CD4-positive, alpha-beta T cell treated with Interleukin-2 at 100 ng/mL for 4 hours (primary cell): ENCODE results near the gene FCN3.
"Not testable (repeated sequence)": the region's sequence is repeated elsewhere in the genome, so short reads cannot be mapped to it uniquely, and the experiment has no call there.

ENCODE experiments used
- DNase-seq: peaks from one replicate; pipeline ENCODE4 v3.0.0-alpha.2; 2020; ENCODE audit warnings: low spot score

FCN3 gene

DNA sequence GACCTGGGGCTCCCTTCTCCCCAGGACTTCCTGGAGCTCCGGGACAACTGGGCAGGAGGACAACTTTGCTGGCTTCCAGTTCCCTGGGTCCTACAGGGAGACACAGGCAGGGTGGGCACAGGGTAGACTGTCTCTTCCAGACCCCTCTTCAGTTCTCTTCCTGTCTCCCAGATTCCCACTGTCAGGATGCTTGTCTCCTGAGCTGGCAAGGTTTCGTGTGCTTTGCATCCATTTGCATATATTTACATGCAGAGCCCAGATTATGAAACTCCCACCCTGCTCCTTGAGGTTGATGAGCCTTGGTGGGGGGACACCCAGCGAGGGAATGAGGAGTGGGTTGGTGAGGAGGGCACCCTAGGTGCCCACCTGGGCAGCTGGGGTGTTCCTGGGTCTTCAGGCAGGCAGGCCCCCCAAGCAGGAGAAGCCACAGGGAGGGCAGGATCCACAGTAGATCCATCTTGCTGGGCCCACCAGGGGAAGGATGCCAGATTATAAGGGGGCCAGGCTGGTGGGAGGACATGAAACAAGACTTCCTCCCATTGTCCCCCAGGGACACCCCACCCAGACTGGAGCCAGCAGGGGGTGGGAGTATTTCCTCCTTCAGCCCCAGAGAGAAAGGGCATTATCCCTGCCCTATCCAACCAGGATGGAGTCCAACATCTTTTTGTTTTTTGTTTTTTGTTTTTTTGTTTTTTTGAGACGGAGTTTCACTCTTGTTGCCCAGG is at the start of gene FCN3:
Gene FCN3, minus strand, starts transcription at position 463 of the 725 bp plus-strand sequence. Its CDS starts 6 bp downstream, at position 457.
- no peak for DNase-seq

GRCh38 chr1:27423709-27424108 is 49.1 kb upstream of the FCN3 start:
- no peak for DNase-seq

DNA sequence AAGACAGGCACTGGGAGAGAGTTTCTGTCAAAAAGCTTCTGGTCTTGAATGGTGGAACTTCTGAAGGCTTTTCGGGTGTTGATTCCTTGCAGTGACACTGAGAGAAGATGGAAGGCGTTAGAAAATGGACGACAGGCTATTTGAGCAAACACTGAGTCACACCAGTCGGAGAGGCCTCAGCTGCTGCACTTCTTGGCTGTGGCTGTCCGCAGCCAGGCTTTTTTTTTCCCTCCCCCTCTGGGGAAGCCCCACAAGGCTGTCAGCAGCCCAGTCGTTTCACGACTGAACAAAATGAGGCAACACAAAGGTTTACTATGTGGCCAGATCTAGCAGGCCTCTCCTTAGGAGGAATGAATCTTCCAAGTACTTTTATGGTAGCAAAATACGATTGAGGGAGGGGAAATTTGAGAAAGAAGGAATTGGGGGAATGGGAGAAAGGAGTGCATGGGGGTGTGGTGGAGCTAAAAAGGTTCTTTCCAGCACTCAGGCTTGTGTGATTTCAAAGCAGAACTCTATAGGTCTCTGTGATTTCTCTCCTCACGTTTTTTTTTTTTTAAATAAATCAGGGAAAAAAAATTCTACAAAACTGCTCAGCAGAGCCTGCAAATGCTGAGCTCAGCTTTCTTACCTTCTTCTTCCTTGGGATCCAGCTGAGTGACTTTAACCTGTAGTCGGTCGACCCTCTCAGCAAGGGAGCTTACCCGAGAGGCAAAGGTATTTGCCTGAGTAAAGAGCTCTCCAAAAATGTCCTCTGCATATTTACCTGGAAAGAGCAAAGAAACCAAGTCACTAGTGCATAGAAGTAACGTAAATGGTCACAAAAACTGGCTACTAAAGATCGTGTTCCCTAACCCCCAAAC is 43.9 kb upstream of the FCN3 start:
- peak; percentile 63 for DNase-seq

DNA sequence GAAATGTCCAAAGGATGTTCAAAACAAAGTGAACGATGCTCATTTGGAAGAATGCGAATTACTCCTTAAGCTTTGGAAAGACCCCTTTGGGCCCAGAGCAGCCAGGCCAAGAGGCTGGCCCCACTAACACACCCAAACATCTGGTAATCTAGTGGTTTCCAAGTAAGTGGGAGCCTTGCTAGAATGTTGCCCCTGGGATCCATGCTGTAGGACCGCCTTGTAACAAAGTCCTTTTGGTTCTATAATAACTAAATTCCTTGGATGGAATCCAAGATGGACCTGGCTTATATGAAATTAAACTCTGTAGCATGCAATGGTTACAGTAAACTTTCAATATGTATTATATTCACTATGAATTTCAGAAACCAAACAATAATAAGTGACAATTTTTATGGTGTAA is 43.1 kb upstream of the FCN3 start:
- no peak for DNase-seq

- DNase-seq: peak; percentile 78
Observed at GRCh38 chr1:27416387-27417111, 41.9 kb upstream of the FCN3 start.

DNA sequence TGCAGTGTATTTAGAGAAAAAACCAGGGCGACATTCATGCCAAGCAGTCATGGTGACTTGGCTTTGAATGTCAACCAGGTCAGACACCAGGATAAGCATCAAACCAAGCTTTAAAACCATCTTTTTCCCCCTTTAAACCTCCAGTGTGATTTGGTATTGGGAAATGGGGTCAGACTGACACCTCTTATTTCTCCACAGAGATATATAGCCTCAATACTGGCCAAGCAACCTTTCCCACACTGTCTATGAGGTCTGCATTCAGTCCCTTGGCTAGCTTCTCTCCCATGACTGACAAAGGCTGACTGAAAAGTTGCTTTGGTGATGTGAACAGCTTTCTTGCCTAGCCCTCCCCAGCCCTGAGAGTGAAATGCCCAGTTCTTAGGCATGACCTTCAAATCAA is 39.5 kb upstream of the FCN3 start:
- no peak for DNase-seq

DNA sequence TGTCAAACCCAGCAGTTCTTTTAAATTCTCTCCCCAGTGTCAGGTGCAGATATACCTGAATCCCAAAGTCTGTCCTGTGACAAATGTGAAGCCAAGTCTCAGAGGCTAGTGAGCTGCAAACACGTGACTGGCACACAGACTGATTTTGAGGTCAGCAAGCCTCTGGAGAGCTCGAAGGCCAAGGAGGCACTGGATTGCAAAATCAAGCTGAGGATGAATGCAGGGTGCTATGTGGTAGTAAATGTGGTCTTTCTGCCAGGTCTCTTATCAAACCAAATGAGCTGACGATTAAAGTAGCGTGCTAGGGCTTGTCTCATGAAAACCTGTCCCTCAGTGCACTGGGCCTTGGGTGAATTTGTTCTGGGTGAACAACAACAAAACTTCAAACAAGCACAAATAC is 38.4 kb upstream of the FCN3 start:
- DNase-seq: no peak

DNA sequence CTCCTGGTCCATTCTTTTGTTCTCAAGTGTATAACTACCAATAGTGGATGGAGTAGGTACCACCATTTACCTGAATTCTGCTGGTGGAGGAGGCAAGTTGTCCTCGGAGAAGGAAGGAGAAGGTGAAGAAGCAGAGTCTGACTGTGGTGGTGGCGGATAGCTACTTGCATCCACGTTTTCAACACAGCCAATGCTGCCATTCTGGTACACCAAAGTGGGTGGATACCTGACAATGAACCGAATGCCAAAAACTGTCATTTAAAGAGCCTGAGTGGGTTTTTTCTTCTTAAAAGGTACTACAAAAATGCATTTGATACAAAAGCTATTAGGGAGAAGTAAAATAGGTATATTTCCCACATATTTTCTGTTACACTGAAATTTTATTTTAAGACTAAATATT is 37.9 kb upstream of the FCN3 start:
- DNase-seq: no peak

DNA sequence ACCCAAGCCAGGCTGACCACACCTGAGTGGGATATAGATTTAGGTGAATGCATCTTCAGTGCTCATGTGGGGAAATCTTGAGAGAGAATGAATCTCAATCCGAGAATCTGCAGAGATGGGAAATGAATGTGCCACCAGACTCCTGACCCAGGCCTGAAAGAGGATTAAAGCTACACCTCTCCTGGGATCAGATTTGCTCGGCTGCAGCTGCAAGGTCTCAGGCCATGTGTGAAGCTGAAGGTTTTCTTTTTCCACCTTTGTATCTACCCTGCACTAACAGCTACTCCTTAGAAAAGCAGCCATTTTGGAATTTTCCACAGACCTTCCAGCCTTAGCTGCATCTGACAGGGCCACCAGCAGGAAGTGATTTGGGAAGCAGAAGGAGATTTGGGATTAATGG is 36.1 kb upstream of the FCN3 start:
- DNase-seq: no peak

DNA sequence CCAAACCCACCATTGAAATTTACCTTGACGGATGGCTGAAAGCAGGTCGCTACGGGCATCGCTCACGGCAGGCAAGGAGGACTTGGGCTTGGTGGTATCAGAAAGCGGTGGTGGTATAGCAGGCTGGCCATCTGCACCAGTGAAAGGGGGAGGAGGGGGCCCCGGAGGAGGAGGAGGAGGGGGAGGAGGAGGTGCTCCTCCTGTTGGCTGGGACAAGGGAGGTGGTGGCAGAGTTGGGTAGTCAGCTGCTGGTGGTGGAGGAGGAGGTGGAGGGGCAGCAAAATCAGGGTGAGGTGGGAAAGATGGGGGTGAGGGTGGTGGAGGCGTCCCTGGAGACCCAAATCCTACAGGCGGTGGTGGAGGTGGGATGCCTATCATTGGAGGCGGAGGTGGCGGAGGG is 35.0 kb upstream of the FCN3 start:
- DNase-seq: no peak

DNA sequence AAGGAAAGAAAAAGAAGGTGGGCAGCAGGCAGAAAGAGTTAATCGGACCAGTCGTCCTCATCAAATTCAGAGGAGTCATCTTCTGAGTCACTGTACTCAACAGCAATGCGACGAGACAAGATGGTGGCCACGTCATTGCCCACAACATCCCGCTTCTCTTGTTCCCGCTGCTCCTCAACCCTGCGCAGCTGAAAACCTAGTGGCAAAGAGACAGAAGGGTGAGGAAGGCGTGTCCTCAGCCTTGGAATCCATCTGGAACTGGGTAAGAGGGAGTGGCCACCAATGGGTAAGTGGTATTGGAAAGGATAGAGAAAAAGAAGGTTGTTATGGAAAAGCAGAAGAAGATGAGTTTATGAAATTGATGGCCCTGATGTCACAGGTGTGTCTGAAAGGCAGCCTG is 33.5 kb upstream of the FCN3 start:
- no peak for DNase-seq

DNA sequence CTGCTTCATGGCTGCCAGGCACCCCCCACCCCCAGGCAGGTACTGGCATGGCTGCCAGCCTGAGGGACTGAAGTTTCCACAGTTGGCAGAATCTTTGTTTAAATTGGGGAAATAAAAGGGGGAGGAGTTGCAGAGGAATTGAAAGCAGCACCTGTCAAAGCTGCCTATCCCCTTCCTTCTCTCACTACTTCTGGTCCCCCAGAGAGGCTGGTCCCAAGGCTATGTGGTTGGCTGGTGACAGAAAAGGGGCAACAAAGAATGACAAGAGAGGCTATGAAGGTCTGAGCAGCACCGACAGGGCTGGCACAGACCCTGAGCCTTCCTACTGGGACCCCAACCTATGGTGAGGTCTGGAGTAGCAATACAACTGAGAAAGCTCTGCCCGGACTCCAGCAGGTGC is 32.2 kb upstream of the FCN3 start:
- DNase-seq: not testable (repeated sequence)

DNA sequence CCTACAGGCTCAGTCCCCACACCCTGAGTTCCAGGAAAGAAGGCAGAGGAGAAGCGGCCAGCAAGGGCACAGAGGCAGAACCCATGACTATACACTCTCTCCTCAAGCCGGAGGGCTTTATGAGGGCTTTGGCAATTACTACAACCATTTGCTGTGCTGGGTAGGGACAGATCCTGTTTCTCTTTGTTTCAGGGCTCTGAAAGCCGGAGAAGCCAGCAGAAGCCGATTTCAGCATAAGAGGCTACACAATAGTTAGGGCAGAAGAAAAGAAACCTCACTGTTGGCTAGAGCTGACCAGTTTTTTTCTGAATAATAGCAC is 31.7 kb upstream of the FCN3 start:
- DNase-seq: no peak

DNA sequence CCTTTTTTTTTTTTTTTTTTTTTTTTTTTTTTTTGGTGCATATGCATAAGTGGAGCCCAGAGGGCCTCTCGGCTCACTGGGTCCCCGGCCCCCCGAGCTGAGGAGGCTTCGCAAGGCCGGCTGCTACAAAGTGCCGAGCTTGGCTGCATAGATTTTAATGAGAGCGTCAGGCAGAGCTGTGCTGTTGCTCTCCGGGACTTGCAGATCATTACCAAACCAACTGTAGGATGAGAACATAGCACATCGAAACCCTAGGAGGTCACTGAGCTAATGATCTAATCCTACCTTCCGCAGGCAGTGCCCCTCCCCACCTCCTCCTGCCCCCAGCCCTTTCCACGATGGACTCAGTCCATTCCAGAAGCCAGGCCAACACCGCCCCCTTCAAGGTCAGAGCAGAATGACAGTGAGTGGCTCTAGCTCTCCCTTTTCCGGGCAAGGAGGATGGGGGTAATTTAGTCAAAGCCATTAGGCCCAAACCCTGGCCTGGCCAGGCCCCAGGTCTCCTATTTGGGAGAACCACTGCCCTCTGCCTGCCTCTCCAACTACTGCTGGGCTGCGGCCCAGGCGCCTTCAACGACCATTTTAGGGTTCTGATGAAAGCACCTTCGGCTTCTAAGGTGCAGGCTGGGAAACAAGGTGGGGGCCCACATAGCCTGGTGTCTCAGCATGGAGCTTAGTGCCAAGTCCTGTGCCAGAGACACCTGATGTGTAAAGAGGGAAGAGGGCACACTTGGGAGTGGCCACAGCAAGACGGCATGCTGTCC is 31.2 kb upstream of the FCN3 start:
- not testable (repeated sequence) for DNase-seq

GRCh38 chr1:27405074-27405473 is 30.4 kb upstream of the FCN3 start:
- no peak for DNase-seq

DNA sequence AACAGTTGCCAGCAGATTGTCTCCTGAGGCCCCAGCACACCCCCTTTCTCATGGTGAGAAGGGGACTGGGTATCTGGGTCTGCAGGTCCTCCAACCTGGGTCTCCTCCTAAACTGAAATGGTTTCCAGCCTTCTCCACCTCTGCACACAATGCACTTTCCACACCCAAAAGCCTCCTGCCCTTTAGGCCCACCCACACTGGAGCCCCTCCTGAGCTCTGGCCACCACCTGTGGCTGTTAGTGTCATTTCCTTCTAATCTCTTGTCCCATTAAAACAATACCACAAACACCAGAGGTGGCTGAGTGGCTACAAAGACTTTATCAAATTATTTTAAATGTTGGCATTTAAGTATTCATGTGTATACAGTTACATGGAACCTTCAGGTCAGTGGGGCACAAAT is 29.3 kb upstream of the FCN3 start:
- no peak for DNase-seq

- DNase-seq: peak; percentile 31
Observed at GRCh38 chr1:27403065-27403726, 28.6 kb upstream of the FCN3 start.

GRCh38 chr1:27402349-27402754 is 27.7 kb upstream of the FCN3 start:
- DNase-seq: no peak

GRCh38 chr1:27400963-27401341 is 26.3 kb upstream of the FCN3 start:
- no peak for DNase-seq

- no peak for DNase-seq
Observed at GRCh38 chr1:27400082-27400962, 25.7 kb upstream of the FCN3 start.
